KOPT-K1 (cell line): ENCODE data around the gene DPYD.
"Not testable (repeated sequence)": the region's sequence is repeated elsewhere in the genome, so short reads cannot be mapped to it uniquely, and the experiment has no call there.

Source experiments
- H3K27ac ChIP-seq: fragments of 200-600 bp; sonication (generic); 2 replicates; pipeline ENCODE4 v1.5.1; 2016; ENCODE audit warnings: antibody characterized with exemption, mild to moderate bottlenecking, low read depth, low read length; ENCODE audit not compliant: poor library complexity, severe bottlenecking
- H3K36me3 ChIP-seq: fragments of 200-600 bp; sonication (generic); 2 replicates; pipeline ENCODE4 v1.5.1; 2017; ENCODE audit warnings: antibody characterized with exemption, mild to moderate bottlenecking, low read length, moderate library complexity; ENCODE audit not compliant: insufficient read depth
- H3K9me3 ChIP-seq: fragments of 200-600 bp; sonication (generic); 2 replicates; pipeline ENCODE4 v1.5.1; 2017; ENCODE audit warnings: antibody characterized with exemption, low read length, mild to moderate bottlenecking; ENCODE audit not compliant: insufficient read depth, poor library complexity, severe bottlenecking

Gene DPYD

GRCh38 chr1:97351846-97352245 lies 569.0 kb downstream of the DPYD start:
- H3K36me3 ChIP-seq = no peaks in the 10 kb centered on the region
- H3K27ac ChIP-seq = no peak overlapping the region
- no peaks in the 10 kb centered on the region for H3K9me3 ChIP-seq

GRCh38 chr1:97350662-97351061 lies 570.2 kb downstream of the DPYD start:
- no peaks in the 10 kb centered on the region for H3K9me3 ChIP-seq
- no peak overlapping the region for H3K27ac ChIP-seq
- H3K36me3 ChIP-seq = no peaks in the 10 kb centered on the region

- H3K36me3 ChIP-seq = no peaks in the 10 kb centered on the region
- no peaks in the 10 kb centered on the region for H3K9me3 ChIP-seq
- H3K27ac ChIP-seq = no peak overlapping the region
Measured at GRCh38 chr1:97350241-97350640, 570.6 kb downstream of the DPYD start.

- not testable (repeated sequence) for H3K36me3 ChIP-seq, H3K9me3 ChIP-seq, H3K27ac ChIP-seq
Measured at GRCh38 chr1:97349794-97350193, 571.0 kb downstream of the DPYD start.

GRCh38 chr1:97348599-97349265 lies 572.1 kb downstream of the DPYD start:
- Histone ChIP-seq H3K9me3 (no peaks in the 10 kb centered on the region), H3K36me3 (no peaks in the 10 kb centered on the region), H3K27ac (no peak overlapping the region)

- Histone ChIP-seq H3K27ac (no peak overlapping the region), H3K36me3 (no peaks in the 10 kb centered on the region), H3K9me3 (no peaks in the 10 kb centered on the region)
Measured at GRCh38 chr1:97340951-97341350, 579.9 kb downstream of the DPYD start.

GRCh38 chr1:97338347-97338746 lies 582.5 kb downstream of the DPYD start:
- H3K9me3 ChIP-seq = no peaks in the 10 kb centered on the region
- no peak overlapping the region for H3K27ac ChIP-seq
- no peaks in the 10 kb centered on the region for H3K36me3 ChIP-seq

- Histone ChIP-seq H3K36me3 (no peaks in the 10 kb centered on the region), H3K27ac (no peak overlapping the region), H3K9me3 (no peaks in the 10 kb centered on the region)
Measured at GRCh38 chr1:97337250-97338030, 583.4 kb downstream of the DPYD start.

- no peak overlapping the region for H3K27ac ChIP-seq
- no peaks in the 10 kb centered on the region for H3K36me3 ChIP-seq
- H3K9me3 ChIP-seq = no peaks in the 10 kb centered on the region
Measured at GRCh38 chr1:97334454-97334853, 586.4 kb downstream of the DPYD start.

GRCh38 chr1:97332716-97333115 lies 588.1 kb downstream of the DPYD start:
- H3K36me3 ChIP-seq = no peaks in the 10 kb centered on the region
- H3K27ac ChIP-seq = no peak overlapping the region
- no peaks in the 10 kb centered on the region for H3K9me3 ChIP-seq

- no peak overlapping the region for H3K27ac ChIP-seq
- H3K36me3 ChIP-seq = no peaks in the 10 kb centered on the region
- H3K9me3 ChIP-seq = no peaks in the 10 kb centered on the region
Measured at GRCh38 chr1:97331165-97331564, 589.7 kb downstream of the DPYD start.

- no peaks in the 10 kb centered on the region for H3K36me3 ChIP-seq
- peaks cover 3% of the 10 kb centered on the region for H3K9me3 ChIP-seq
- H3K27ac ChIP-seq = no peak overlapping the region
Measured at GRCh38 chr1:97314685-97315084, 606.1 kb downstream of the DPYD start.

GRCh38 chr1:97308131-97308530 lies 612.7 kb downstream of the DPYD start:
- Histone ChIP-seq H3K36me3 (no peaks in the 10 kb centered on the region), H3K27ac (no peak overlapping the region), H3K9me3 (no peaks in the 10 kb centered on the region)

GRCh38 chr1:97307568-97307967 lies 613.3 kb downstream of the DPYD start:
- Histone ChIP-seq H3K36me3 (no peaks in the 10 kb centered on the region), H3K27ac (no peak overlapping the region), H3K9me3 (no peaks in the 10 kb centered on the region)

GRCh38 chr1:97307151-97307550 lies 613.7 kb downstream of the DPYD start:
- Histone ChIP-seq H3K27ac (no peak overlapping the region), H3K9me3 (no peaks in the 10 kb centered on the region), H3K36me3 (no peaks in the 10 kb centered on the region)

- Histone ChIP-seq H3K9me3 (no peaks in the 10 kb centered on the region), H3K27ac (no peak overlapping the region), H3K36me3 (no peaks in the 10 kb centered on the region)
Measured at GRCh38 chr1:97306504-97306903, 614.3 kb downstream of the DPYD start.
